HEK293 (cell line): ENCODE data around the gene PLCB1.

Source experiments
- CTCF ChIA-PET: fragments of 350-600 bp; formaldehyde crosslinking; extraction: SDS; loops from one replicate; lab custom pipeline; 2021; ENCODE audit warnings: antibody characterized with exemption; lab: Yijun Ruan, JAX
- POLR2A ChIA-PET: fragments of 300-600 bp; formaldehyde crosslinking; extraction: SDS; loops from one replicate; lab custom pipeline; 2020; ENCODE audit warnings: antibody characterized with exemption, inconsistent platforms; lab: Yijun Ruan, JAX
- H3K27ac ChIP-seq: fragments of 200-500 bp; sonication (Bioruptor generic); 2 replicates; pipeline ENCODE4 v1.5.1; 2014; ENCODE audit warnings: low read depth, low read length, control low read depth, inconsistent platforms; ENCODE audit errors: extremely low read depth
- H3K36me3 ChIP-seq, 2 experiments: fragments of 200-500 bp in 1 of 2; sonication (Bioruptor generic) in 1 of 2; 1 replicate in 1 of 2; 2 replicates in 1 of 2; pipeline ENCODE4 v1.5.1; 2014 to 2017; ENCODE audit warnings: inconsistent platforms in 2 of 2, low read length in 2 of 2; ENCODE audit not compliant: control insufficient read depth in 2 of 2, insufficient read depth in 1 of 2
- H3K4me1 ChIP-seq: fragments of 200-500 bp; sonication (Bioruptor generic); 2 replicates; pipeline ENCODE4 v1.5.1; 2014; ENCODE audit warnings: mild to moderate bottlenecking, low read length, inconsistent platforms; ENCODE audit not compliant: control insufficient read depth, insufficient read depth
- H3K4me3 ChIP-seq: 2 replicates; pipeline ENCODE4 v1.5.1; 2011; ENCODE audit warnings: low read depth, mild to moderate bottlenecking, control low read depth, low read length, moderate library complexity
- H3K9me3 ChIP-seq: fragments of 200-500 bp; sonication (Bioruptor generic); 2 replicates; pipeline ENCODE4 v1.5.1; 2014; ENCODE audit warnings: low read depth, low read length, inconsistent platforms; ENCODE audit not compliant: control insufficient read depth, insufficient read depth
- GFI1B ChIP-seq: fragments of 450-650 bp; formaldehyde crosslinking; IDR thresholded peaks from 2 replicates; pipeline ENCODE4 v1.5.1; 2016; ENCODE audit warnings: missing biosample characterization, missing genetic modification characterization
- KLF8 ChIP-seq: fragments of 450-650 bp; formaldehyde crosslinking; IDR thresholded peaks from 2 replicates; pipeline ENCODE4 v1.5.1; 2016; ENCODE audit warnings: missing biosample characterization, missing genetic modification characterization
- OSR2 ChIP-seq: fragments of 450-650 bp; formaldehyde crosslinking; IDR thresholded peaks from 2 replicates; pipeline ENCODE4 v1.5.1; 2016; ENCODE audit warnings: missing biosample characterization, missing genetic modification characterization
- OVOL3 ChIP-seq: fragments of 450-650 bp; formaldehyde crosslinking; IDR thresholded peaks from 2 replicates; pipeline ENCODE4 v1.5.1; 2016; ENCODE audit warnings: missing biosample characterization, missing genetic modification characterization
- REPIN1 ChIP-seq: fragments of 450-650 bp; formaldehyde crosslinking; IDR thresholded peaks from 2 replicates; pipeline ENCODE4 v1.5.1; 2017; ENCODE audit warnings: missing biosample characterization, missing genetic modification characterization, low read depth
- ZBTB8A ChIP-seq: fragments of 450-650 bp; formaldehyde crosslinking; IDR thresholded peaks from 2 replicates; pipeline ENCODE4 v1.5.1; 2016; ENCODE audit warnings: missing biosample characterization, missing genetic modification characterization
- ZNF184 ChIP-seq: fragments of 450-650 bp; IDR thresholded peaks from 2 replicates; pipeline ENCODE4 v1.5.1; 2018; ENCODE audit warnings: missing biosample characterization, mild to moderate bottlenecking, missing genetic modification characterization
- ZNF354C ChIP-seq: fragments of 450-650 bp; formaldehyde crosslinking; IDR thresholded peaks from 2 replicates; pipeline ENCODE4 v1.5.1; 2016; ENCODE audit warnings: missing biosample characterization, missing genetic modification characterization, low read depth, borderline replicate concordance
- ZNF366 ChIP-seq: fragments of 450-650 bp; formaldehyde crosslinking; conservative IDR thresholded peaks from 2 replicates; pipeline ENCODE4 v1.5.1; 2016; ENCODE audit warnings: missing biosample characterization, missing genetic modification characterization
- ZNF76 ChIP-seq: fragments of 450-650 bp; formaldehyde crosslinking; IDR thresholded peaks from 2 replicates; pipeline ENCODE4; 2016; ENCODE audit warnings: low read depth, missing biosample characterization, missing genetic modification characterization, borderline replicate concordance
- TF ChIP-seq, protein P1 (sequence below): fragments of 450-650 bp; formaldehyde crosslinking; IDR thresholded peaks from 2 replicates; pipeline ENCODE4 v1.5.1; 2017; ENCODE audit warnings: missing biosample characterization, missing genetic modification characterization
- TF ChIP-seq, protein P2 (sequence below): fragments of 450-650 bp; formaldehyde crosslinking; conservative IDR thresholded peaks from 2 replicates; pipeline ENCODE4 v1.5.1; 2016; ENCODE audit warnings: low read depth, missing biosample characterization, missing genetic modification characterization
- TF ChIP-seq, protein P3 (sequence below): fragments of 450-650 bp; formaldehyde crosslinking; IDR thresholded peaks from 2 replicates; pipeline ENCODE4 v1.5.1; 2016; ENCODE audit warnings: missing biosample characterization, missing genetic modification characterization, low read depth
- TF ChIP-seq, protein P4 (sequence below): fragments of 450-650 bp; formaldehyde crosslinking; IDR thresholded peaks from 2 replicates; pipeline ENCODE4 v1.5.1; 2017; ENCODE audit warnings: missing biosample characterization, missing genetic modification characterization

PLCB1 gene

DNA sequence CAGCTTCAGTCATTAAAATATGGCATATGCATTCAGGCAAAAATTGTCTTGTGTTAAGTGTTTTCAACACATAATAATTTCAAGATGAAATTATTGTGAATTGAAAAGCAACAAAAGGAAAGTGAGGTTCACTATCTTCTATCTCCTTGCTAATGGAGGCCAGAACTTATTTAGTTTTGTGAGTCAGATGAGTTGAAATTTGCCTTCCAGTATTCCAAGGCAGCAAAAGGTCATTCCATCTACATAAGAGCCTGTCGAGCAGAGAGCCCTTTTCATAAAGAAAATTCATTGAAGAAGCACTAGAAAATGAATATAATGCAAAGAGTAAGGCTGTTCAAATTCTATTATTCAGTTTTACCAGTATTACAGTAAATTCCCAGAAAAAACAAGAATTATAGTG lies 274.3 kb downstream of the PLCB1 start (continued):
- TF ChIP-seq ZNF354C (tag by site-specific recombination) = no peak

DNA sequence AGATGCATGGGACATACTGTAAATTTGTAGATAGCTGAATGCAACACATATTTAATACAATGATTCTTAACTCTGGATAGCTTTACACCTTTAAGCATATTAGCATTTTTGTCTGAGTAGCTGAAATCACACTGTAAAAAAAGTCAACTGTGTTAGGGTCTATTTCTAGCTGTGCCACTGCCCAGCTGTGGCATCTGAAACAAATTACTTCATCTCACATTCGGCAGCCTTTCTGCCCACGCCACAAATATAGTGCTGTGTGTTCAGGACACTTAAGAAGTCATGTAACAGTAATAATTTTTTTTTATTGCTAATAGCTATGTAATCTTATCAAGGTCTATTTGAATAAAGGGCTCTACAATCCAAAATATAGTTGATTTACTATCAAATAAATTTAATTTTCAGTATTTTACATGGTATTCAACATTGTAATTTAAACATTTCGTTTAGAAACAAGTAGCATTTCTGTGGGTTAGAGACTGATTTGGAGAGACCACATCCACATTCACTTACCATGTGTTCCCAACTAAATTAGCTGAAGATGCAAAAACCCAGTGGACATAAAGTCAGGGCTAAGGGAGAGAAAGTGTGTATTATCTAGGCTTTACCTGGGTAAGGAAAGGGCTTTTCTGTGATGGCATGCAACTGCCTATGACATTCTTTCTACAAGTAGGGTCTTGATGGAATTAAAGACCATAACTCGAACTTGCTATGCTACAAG lies 276.7 kb downstream of the PLCB1 start:
- Histone ChIP-seq H3K36me3 (no peaks in the 10 kb centered on the region), H3K9me3 (no peaks in the 10 kb centered on the region), H3K4me1 (no peaks in the 10 kb centered on the region), H3K4me3 (no peak overlapping the region), H3K27ac (no peak overlapping the region)
- ChIA-PET POLR2A (no interaction called here), CTCF (interaction anchor here (0.5 to 0.9 kb wide), 5 partner anchors 14 to 312 kb away, joined by 3 to 8 read pairs (median 3); no protein-coding TSS in a partner anchor)
- TF ChIP-seq ZBTB8A (tag by site-specific recombination) (no peak), OVOL3 (no peak), ZNF184 (tag by site-specific recombination) (no peak), OSR2 (tag by site-specific recombination) (no peak), ZNF76 (tag by site-specific recombination) (no peak)

DNA sequence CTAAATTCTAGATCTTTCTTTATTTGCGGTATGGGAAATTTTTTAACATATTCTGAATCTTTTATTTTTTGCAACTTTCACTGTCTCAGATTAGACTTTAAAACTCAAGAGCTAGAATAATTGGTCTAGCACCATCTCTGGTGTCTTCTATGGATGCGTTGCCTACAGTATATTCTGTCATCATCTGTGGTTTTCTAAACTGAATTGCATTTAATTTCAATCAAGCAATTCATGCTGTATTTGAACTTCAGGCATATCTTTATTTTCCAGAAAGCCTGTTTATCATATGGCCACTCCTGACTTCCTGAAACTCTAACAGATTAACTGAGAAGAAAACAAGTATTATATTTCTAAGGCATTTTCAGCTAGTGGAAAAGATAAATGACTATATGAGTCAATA lies 281.6 kb downstream of the PLCB1 start:
- CTCF ChIA-PET = interaction anchor here (1.0 to 1.5 kb wide), 3 partner anchors 10 to 42 kb away, joined by 3 to 5 read pairs (median 3); no protein-coding TSS in a partner anchor
- no peaks in the 10 kb centered on the region for H3K36me3 ChIP-seq
- no peak overlapping the region for H3K27ac ChIP-seq
- H3K9me3 ChIP-seq = no peaks in the 10 kb centered on the region
- peaks cover 8% of the 10 kb centered on the region for H3K4me1 ChIP-seq
- POLR2A ChIA-PET = no interaction called here
- no peak overlapping the region for H3K4me3 ChIP-seq
- no peak for TF ChIP-seq REPIN1 (tag by site-specific recombination)
- TF ChIP-seq, protein P1, sequence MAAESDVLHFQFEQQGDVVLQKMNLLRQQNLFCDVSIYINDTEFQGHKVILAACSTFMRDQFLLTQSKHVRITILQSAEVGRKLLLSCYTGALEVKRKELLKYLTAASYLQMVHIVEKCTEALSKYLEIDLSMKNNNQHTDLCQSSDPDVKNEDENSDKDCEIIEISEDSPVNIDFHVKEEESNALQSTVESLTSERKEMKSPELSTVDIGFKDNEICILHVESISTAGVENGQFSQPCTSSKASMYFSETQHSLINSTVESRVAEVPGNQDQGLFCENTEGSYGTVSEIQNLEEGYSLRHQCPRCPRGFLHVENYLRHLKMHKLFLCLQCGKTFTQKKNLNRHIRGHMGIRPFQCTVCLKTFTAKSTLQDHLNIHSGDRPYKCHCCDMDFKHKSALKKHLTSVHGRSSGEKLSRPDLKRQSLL (tag by site-specific recombination) = no peak

DNA sequence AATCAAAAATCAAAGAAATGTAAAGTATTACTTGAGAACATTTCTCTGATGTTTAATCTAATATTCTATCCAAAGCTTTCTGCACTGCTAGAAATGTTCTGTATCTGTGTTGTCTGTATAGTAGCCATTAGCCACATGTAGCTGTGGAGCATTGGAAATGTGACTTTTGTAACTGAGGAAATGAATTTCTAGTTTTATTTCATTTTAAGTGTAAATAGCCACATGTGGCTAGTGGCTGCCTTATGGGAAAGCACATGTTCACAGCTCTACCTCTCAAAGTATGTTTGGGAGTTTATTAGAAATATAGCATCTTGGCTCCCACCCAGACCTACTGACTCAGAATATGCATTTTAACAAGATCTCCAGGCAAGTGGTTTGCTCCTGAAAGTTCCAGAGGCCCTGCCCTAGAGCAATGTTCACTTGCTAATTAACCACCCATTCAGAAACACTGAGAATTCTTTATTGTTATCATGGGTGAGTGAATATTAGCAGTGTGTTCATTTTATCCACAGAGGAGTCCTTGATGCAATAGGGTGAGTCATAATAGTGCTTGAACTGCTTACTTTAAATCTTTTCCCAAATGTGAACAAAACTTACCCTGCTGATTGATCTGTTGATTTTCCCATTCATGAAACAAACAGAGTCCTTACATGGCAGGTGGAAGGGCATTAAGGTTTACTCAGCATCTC lies 282.7 kb downstream of the PLCB1 start:
- POLR2A ChIA-PET = no interaction called here
- Histone ChIP-seq H3K27ac (no peak overlapping the region), H3K9me3 (no peaks in the 10 kb centered on the region), H3K36me3 (no peaks in the 10 kb centered on the region), H3K4me1 (peaks cover 8% of the 10 kb centered on the region), H3K4me3 (no peak overlapping the region)
- CTCF ChIA-PET = interaction anchor here (1.0 to 1.5 kb wide), 3 partner anchors 11 to 27 kb away, joined by 3 to 5 read pairs (median 3); no protein-coding TSS in a partner anchor
- 0 out of 2 replicates have a peak, but pooled peaks have one; percentile 48 for TF ChIP-seq GFI1B (tag by site-specific recombination)
- TF ChIP-seq, protein P2, sequence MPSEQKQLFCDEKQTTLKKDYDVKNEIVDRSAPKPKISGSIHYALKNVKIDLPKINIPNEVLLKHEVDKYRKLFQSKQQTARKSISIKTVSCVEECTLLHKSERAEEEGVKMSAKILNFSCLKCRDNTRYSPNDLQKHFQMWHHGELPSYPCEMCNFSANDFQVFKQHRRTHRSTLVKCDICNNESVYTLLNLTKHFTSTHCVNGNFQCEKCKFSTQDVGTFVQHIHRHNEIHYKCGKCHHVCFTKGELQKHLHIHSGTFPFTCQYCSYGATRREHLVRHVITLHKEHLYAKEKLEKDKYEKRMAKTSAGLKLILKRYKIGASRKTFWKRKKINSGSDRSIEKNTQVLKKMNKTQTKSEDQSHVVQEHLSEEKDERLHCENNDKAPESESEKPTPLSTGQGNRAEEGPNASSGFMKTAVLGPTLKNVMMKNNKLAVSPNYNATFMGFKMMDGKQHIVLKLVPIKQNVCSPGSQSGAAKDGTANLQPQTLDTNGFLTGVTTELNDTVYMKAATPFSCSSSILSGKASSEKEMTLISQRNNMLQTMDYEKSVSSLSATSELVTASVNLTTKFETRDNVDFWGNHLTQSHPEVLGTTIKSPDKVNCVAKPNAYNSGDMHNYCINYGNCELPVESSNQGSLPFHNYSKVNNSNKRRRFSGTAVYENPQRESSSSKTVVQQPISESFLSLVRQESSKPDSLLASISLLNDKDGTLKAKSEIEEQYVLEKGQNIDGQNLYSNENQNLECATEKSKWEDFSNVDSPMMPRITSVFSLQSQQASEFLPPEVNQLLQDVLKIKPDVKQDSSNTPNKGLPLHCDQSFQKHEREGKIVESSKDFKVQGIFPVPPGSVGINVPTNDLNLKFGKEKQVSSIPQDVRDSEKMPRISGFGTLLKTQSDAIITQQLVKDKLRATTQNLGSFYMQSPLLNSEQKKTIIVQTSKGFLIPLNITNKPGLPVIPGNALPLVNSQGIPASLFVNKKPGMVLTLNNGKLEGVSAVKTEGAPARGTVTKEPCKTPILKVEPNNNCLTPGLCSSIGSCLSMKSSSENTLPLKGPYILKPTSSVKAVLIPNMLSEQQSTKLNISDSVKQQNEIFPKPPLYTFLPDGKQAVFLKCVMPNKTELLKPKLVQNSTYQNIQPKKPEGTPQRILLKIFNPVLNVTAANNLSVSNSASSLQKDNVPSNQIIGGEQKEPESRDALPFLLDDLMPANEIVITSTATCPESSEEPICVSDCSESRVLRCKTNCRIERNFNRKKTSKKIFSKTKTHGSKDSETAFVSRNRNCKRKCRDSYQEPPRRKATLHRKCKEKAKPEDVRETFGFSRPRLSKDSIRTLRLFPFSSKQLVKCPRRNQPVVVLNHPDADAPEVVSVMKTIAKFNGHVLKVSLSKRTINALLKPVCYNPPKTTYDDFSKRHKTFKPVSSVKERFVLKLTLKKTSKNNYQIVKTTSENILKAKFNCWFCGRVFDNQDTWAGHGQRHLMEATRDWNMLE (tag by site-specific recombination) = 0 out of 2 replicates have a peak, but pooled peaks have one; percentile 26
- TF ChIP-seq OSR2 (tag by site-specific recombination) = peak; percentile 86
- TF ChIP-seq, protein P3, sequence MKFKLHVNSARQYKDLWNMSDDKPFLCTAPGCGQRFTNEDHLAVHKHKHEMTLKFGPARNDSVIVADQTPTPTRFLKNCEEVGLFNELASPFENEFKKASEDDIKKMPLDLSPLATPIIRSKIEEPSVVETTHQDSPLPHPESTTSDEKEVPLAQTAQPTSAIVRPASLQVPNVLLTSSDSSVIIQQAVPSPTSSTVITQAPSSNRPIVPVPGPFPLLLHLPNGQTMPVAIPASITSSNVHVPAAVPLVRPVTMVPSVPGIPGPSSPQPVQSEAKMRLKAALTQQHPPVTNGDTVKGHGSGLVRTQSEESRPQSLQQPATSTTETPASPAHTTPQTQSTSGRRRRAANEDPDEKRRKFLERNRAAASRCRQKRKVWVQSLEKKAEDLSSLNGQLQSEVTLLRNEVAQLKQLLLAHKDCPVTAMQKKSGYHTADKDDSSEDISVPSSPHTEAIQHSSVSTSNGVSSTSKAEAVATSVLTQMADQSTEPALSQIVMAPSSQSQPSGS (tag by site-specific recombination) = 0 out of 2 replicates have a peak, but pooled peaks have one; percentile 19
- no peak for TF ChIP-seq KLF8 (tag by site-specific recombination)
- TF ChIP-seq, protein P4, sequence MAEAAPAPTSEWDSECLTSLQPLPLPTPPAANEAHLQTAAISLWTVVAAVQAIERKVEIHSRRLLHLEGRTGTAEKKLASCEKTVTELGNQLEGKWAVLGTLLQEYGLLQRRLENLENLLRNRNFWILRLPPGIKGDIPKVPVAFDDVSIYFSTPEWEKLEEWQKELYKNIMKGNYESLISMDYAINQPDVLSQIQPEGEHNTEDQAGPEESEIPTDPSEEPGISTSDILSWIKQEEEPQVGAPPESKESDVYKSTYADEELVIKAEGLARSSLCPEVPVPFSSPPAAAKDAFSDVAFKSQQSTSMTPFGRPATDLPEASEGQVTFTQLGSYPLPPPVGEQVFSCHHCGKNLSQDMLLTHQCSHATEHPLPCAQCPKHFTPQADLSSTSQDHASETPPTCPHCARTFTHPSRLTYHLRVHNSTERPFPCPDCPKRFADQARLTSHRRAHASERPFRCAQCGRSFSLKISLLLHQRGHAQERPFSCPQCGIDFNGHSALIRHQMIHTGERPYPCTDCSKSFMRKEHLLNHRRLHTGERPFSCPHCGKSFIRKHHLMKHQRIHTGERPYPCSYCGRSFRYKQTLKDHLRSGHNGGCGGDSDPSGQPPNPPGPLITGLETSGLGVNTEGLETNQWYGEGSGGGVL (tag by site-specific recombination) = peak; percentile 62
- peak; percentile 59; the same call in 1 of the 2 replicates for TF ChIP-seq ZNF184 (tag by site-specific recombination)
- TF ChIP-seq, protein P1 (tag by site-specific recombination) = peak; percentile 86
- TF ChIP-seq ZNF366 (tag by site-specific recombination) = peak; percentile 57; the same call in 1 of the 2 replicates
